H9 (cell line): ENCODE measurements around the gene NOS3. TPM values are rescaled to one million over a fixed set of nuclear protein-coding genes. Genes with fewer than 3 reads are reported as not detected.

Experiments used
- DNase-seq: peaks from one replicate; pipeline ENCODE4 v3.0.0-alpha.2; 2017
- H2AFZ ChIP-seq: one replicate; pipeline ENCODE4 v1.6.1; 2013; ENCODE audit warnings: mild to moderate bottlenecking, low read length, control low read depth, moderate library complexity
- H2AK5ac ChIP-seq: 2 replicates; pipeline ENCODE4 v1.6.1; 2013; ENCODE audit warnings: low read length, control low read depth, mixed read lengths; ENCODE audit not compliant: insufficient read length
- H2BK120ac ChIP-seq: one replicate; pipeline ENCODE4 v1.6.1; 2013; ENCODE audit warnings: low read depth, mild to moderate bottlenecking, low read length, control low read depth, inconsistent platforms; ENCODE audit not compliant: poor library complexity, severe bottlenecking
- H2BK12ac ChIP-seq: 2 replicates; pipeline ENCODE4 v1.6.1; 2013; ENCODE audit warnings: low read length, control low read depth, mixed read lengths, low read depth; ENCODE audit not compliant: insufficient read length
- H2BK15ac ChIP-seq: 2 replicates; pipeline ENCODE4 v1.6.1; 2013; ENCODE audit warnings: low read depth, low read length, control low read depth
- H2BK20ac ChIP-seq: one replicate; pipeline ENCODE4 v1.6.1; 2013; ENCODE audit warnings: low read depth, mild to moderate bottlenecking, low read length, control low read depth, inconsistent platforms; ENCODE audit not compliant: poor library complexity, severe bottlenecking
- H2BK5ac ChIP-seq: 2 replicates; pipeline ENCODE4 v1.6.1; 2013; ENCODE audit warnings: low read length, control low read depth, mixed read lengths; ENCODE audit not compliant: insufficient read length
- H3K14ac ChIP-seq: 2 replicates; pipeline ENCODE4 v1.6.1; 2013; ENCODE audit warnings: low read length, control low read depth; ENCODE audit not compliant: insufficient read depth
- H3K18ac ChIP-seq: 2 replicates; pipeline ENCODE4 v1.6.1; 2013; ENCODE audit warnings: low read depth, mild to moderate bottlenecking, mixed read lengths, low read length, control low read depth; ENCODE audit not compliant: insufficient read length
- H3K23ac ChIP-seq: 2 replicates; pipeline ENCODE4 v1.6.1; 2013; ENCODE audit warnings: low read length, control low read depth, mixed read lengths, low read depth; ENCODE audit not compliant: insufficient read length
- H3K23me2 ChIP-seq: 2 replicates; pipeline ENCODE4 v1.6.1; 2013; ENCODE audit warnings: low read depth, mild to moderate bottlenecking, mixed read lengths, low read length, control low read depth; ENCODE audit not compliant: insufficient read length, poor library complexity, severe bottlenecking
- H3K27ac ChIP-seq: 2 replicates; pipeline ENCODE4 v1.5.1; 2013; ENCODE audit warnings: low read length, control low read depth, mixed read lengths, low read depth; ENCODE audit not compliant: insufficient read length
- H3K27me3 ChIP-seq: 2 replicates; pipeline ENCODE4 v1.6.1; 2013; ENCODE audit warnings: low read length, control low read depth, inconsistent platforms; ENCODE audit not compliant: insufficient read depth
- H3K4ac ChIP-seq: 2 replicates; pipeline ENCODE4 v1.6.1; 2013; ENCODE audit warnings: low read depth, mild to moderate bottlenecking, control low read depth, inconsistent platforms, low read length, moderate library complexity
- H3K4me1 ChIP-seq: 2 replicates; pipeline ENCODE4 v1.6.1; 2013; ENCODE audit warnings: low read length, control low read depth, inconsistent platforms; ENCODE audit not compliant: insufficient read depth
- H3K4me2 ChIP-seq: 2 replicates; pipeline ENCODE4 v1.6.1; 2013; ENCODE audit warnings: low read length, control low read depth, mixed read lengths; ENCODE audit not compliant: insufficient read length, insufficient read depth
- H3K56ac ChIP-seq: 2 replicates; pipeline ENCODE4 v1.6.1; 2013; ENCODE audit warnings: low read depth, mild to moderate bottlenecking, mixed read lengths, low read length, control low read depth; ENCODE audit not compliant: insufficient read length
- H3K79me1 ChIP-seq: 2 replicates; pipeline ENCODE4 v1.6.1; 2013; ENCODE audit warnings: low read depth, mild to moderate bottlenecking, moderate library complexity, low read length, control low read depth, inconsistent platforms; ENCODE audit not compliant: insufficient read depth, poor library complexity, severe bottlenecking
- H3K79me2 ChIP-seq: 2 replicates; pipeline ENCODE4 v1.6.1; 2013; ENCODE audit warnings: low read length, control low read depth, inconsistent platforms; ENCODE audit not compliant: insufficient read depth
- H3K9ac ChIP-seq: 2 replicates; pipeline ENCODE4 v1.6.1; 2013; ENCODE audit warnings: low read length, control low read depth, mixed read lengths; ENCODE audit not compliant: insufficient read length; ENCODE audit errors: extremely low read depth
- H3K9me3 ChIP-seq: one replicate; pipeline ENCODE4 v1.6.1; 2013; ENCODE audit warnings: low read depth, low read length, inconsistent platforms; ENCODE audit not compliant: control insufficient read depth
- H3T11ph ChIP-seq: one replicate; pipeline ENCODE4 v1.6.1; 2013; ENCODE audit warnings: mild to moderate bottlenecking, low read length, control low read depth, inconsistent platforms
- H4K20me1 ChIP-seq: one replicate; pipeline ENCODE4 v1.6.1; 2013; ENCODE audit not compliant: control insufficient read depth, insufficient read length, insufficient read depth
- H4K5ac ChIP-seq: 2 replicates; pipeline ENCODE4 v1.6.1; 2013; ENCODE audit warnings: low read depth, mild to moderate bottlenecking, mixed read lengths, low read length, control low read depth; ENCODE audit not compliant: insufficient read length
- H4K8ac ChIP-seq: replicated peaks from 2 replicates; pipeline ENCODE4 v1.6.1; 2013; ENCODE audit warnings: low read length, control low read depth, mixed read lengths, low read depth; ENCODE audit not compliant: insufficient read length
- H4K91ac ChIP-seq: 2 replicates; pipeline ENCODE4 v1.6.1; 2013; ENCODE audit warnings: low read depth, mild to moderate bottlenecking, moderate library complexity, mixed read lengths, low read length, control low read depth; ENCODE audit not compliant: insufficient read length
- H3K27ac Mint-ChIP-seq, 3 experiments: 2 replicates in 2 of 3; 3 replicates in 1 of 3; pipeline ENCODE4 v1.8.0; 2020 to 2021; ENCODE audit warnings: mixed read lengths in 3 of 3, mild to moderate bottlenecking in 1 of 3, moderate library complexity in 1 of 3
- H3K27me3 Mint-ChIP-seq: 2 replicates; pipeline ENCODE4 v1.8.0; 2021; ENCODE audit warnings: low read depth, mild to moderate bottlenecking, moderate library complexity, mixed read lengths
- H3K36me3 Mint-ChIP-seq, 3 experiments: 2 replicates in 2 of 3; 3 replicates in 1 of 3; pipeline ENCODE4 v1.8.0; 2020 to 2021; ENCODE audit warnings: low read depth in 3 of 3, mixed read lengths in 3 of 3; ENCODE audit not compliant: insufficient read depth in 1 of 3
- H3K4me1 Mint-ChIP-seq, 2 experiments: 2 replicates each; pipeline ENCODE4 v1.8.0; 2020; ENCODE audit warnings: mixed read lengths in 2 of 2
- H3K4me3 Mint-ChIP-seq, 2 experiments: 2 replicates in 1 of 2; 3 replicates in 1 of 2; pipeline ENCODE4 v1.8.0; 2020 to 2021; ENCODE audit warnings: mild to moderate bottlenecking in 2 of 2, mixed read lengths in 2 of 2, moderate library complexity in 1 of 2
- H3K9me3 Mint-ChIP-seq, 2 experiments: 2 replicates in 1 of 2; 3 replicates in 1 of 2; pipeline ENCODE4 v1.8.0; 2020; ENCODE audit warnings: mild to moderate bottlenecking in 2 of 2, mixed read lengths in 2 of 2, moderate library complexity in 1 of 2
- CTCF ChIP-seq: fragments of 200-600 bp; sonication (generic); conservative IDR thresholded peaks from 3 replicates; pipeline ENCODE4 v1.8.0; 2021; ENCODE audit warnings: antibody characterized with exemption, mild to moderate bottlenecking
- WGBS: extraction: QIAGEN DNeasy Blood & Tissue Kit; methylation state at CpG from one replicate; pipeline ENCODE4 v1.1.7; 2013; ENCODE audit warnings: missing lambda C conversion rate, low lambda C conversion rate, mixed read lengths; ENCODE audit not compliant: insufficient read length; ENCODE audit errors: extremely low coverage; 5-methylcytosine and 5-hydroxymethylcytosine counted together
- total RNA-seq: library from RNA; stranded (reverse); gene quantifications from 2 replicates; pipeline ENCODE4 v1.2.1, GENCODE V29; 2021

The NOS3 gene
- total RNA-seq, 1 experiment from 2014 or later, result 4.5 TPM

GRCh38 chr7:150994141-150994837 lies 3.5 kb downstream of the NOS3 start:
- Histone ChIP-seq H3K9me3 (no peaks in the 10 kb centered on the region), H3K79me2 (no peaks in the 10 kb centered on the region), H3K56ac (no peak overlapping the region), H2BK20ac (no peak overlapping the region), H3K4ac (no peak overlapping the region), H2BK15ac (no peak overlapping the region), H2BK12ac (no peak overlapping the region), H3K23ac (no peak overlapping the region), H2BK120ac (no peak overlapping the region), H4K20me1 (no peaks in the 10 kb centered on the region), H3K79me1 (no peaks in the 10 kb centered on the region), H3T11ph (no peak overlapping the region), H3K18ac (no peak overlapping the region), H3K14ac (no peak overlapping the region), H3K4me1 (no peaks in the 10 kb centered on the region; the same call in 1 of the 2 replicates), H4K8ac (no peak overlapping the region), H3K23me2 (no peaks in the 10 kb centered on the region), H3K27me3 (no peaks in the 10 kb centered on the region), H4K5ac (no peak overlapping the region), H4K91ac (no peak overlapping the region), H3K4me2 (no peak overlapping the region), H3K27ac (no peak overlapping the region), H2AK5ac (no peak overlapping the region), H2BK5ac (no peak overlapping the region), H3K9ac (no peak overlapping the region), H2AFZ (no peak overlapping the region)
- no peak for DNase-seq
- no CpG with 5 or more reads among the region's 15 CpGs for WGBS
- no peak for TF ChIP-seq CTCF
- Mint-ChIP-seq H3K4me3 (no peak overlapping the region), H3K27me3 (peaks cover 14% of the 10 kb centered on the region), H3K9me3 (peaks cover 9 to 15% of the 10 kb centered on the region in 2 experiments), H3K36me3 (peaks cover 0 to 12% (median 5%) of the 10 kb centered on the region in 3 experiments; a peak in 4 of 7 replicates), H3K27ac (no peak overlapping the region), H3K4me1 (peaks cover 5 to 28% of the 10 kb centered on the region in 2 experiments)
